Measurements from ENCODE around the gene RPRD1A. TPM values are rescaled to one million over a fixed set of nuclear protein-coding genes. Genes with fewer than 3 reads are reported as not detected.

RPRD1A gene, protein sequence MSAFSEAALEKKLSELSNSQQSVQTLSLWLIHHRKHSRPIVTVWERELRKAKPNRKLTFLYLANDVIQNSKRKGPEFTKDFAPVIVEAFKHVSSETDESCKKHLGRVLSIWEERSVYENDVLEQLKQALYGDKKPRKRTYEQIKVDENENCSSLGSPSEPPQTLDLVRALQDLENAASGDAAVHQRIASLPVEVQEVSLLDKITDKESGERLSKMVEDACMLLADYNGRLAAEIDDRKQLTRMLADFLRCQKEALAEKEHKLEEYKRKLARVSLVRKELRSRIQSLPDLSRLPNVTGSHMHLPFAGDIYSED
- 48.1 and 48.3 TPM in 2 replicates for total RNA-seq

DNA sequence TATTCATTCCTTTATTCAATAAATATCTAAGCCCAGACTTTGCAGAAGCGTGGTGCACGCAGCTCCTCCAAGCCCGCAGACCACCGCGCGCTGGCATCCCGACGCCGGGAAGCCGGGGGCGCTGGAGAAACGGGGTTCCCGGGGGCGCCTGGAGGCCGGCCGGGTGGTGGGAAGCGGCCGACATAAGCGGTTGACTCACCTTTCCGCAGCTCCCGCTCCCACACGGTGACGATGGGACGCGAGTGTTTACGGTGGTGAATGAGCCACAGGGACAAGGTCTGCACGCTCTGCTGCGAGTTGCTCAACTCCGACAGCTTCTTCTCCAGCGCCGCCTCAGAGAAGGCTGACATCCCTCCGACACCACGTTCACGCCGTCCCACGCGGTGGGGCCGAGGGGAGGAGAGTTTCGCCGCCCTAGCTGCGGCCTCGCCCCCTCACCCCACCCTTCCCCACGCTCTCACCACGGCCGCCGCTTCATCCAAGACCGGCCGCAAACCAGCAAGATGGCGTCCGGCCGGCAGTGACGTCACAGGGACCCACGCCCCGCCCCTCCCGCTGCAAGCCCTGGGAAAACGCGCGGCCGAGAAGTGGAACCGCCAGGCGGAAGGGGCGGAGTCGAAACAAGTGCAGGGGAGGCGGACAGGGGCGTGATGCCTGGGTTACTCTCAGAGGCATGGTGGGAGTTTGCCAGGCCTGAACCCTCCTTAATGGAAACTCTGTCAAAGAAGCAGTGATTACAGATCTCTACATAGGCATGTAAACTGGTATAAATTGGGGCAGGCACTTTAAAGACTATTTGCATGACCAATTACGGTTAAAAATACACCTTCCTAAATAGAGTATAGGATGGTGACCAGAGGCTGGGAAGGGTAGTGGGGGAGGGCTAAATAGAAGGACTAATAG lies at the start of gene RPRD1A:
Gene RPRD1A (minus strand): TSS at position 505 of the 903 bp plus-strand sequence. CDS start 155 bp downstream, at position 350.

DNA sequence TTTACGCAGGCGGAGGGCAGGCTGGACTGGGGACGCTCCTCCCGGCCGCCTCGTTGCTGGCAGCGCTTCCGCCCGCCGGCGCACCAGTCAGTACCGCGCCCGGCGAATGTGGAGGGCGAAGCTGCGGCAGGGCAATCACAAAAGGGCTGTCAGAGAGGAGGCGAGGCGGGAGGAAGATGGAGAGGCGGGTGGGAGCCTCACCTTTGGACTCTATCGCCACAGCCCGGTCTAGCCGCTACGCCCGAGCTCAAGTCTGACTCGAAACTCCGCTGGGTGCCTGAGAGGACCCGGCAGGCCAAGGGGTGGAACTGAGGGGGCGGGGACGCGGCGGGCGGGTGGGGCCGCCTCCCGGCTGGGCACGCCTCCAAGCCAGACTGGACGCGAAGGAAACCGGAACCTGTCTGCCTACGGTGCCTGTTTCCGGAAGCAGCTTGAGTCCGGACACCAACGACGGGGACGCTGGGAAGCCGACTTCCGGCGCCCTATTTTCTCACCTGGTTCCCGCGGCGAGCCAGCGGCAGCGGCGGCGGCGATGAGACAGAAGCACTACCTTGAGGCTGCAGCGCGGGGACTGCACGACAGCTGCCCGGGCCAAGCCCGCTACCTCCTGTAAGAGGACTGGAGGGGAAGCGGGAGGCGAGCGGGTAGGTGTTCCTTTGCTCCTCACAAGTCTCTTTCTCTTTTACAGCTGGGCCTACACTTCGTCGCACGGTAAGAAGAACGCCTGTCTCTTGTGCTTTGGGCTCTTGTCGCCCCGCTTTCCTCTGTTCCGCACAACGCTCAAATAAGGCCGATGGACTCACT lies 95.0 kb downstream of the RPRD1A start, which contains the start of gene RMP24:
Gene RMP24 (plus strand): TSS at position 483 of the 804 bp plus-strand sequence.

Other genes starting within 250 kb of the RPRD1A start
- 126 and 130 TPM in 2 replicates for gene SLC39A6, start 61.8 kb upstream of the RPRD1A start, total RNA-seq
- 112 and 129 TPM in 2 replicates for gene ELP2, start 62.3 kb upstream of the RPRD1A start, total RNA-seq
- 10.6 and 12.5 TPM in 2 replicates for gene MOCOS, start 119.9 kb upstream of the RPRD1A start, total RNA-seq
- 38.3 and 49.9 TPM in 2 replicates for gene FHOD3, start 230.2 kb upstream of the RPRD1A start, total RNA-seq